Activated naive CD4-positive, alpha-beta T cell treated with anti-CD3 and anti-CD28 coated beads, Interleukin-2, amount 10 ng/mL, durations not matched to agents 7 days and 5 days (primary cell): Measurements from ENCODE around the gene GUK1.
"Not testable (repeated sequence)": the region's sequence is repeated elsewhere in the genome, so short reads cannot be mapped to it uniquely, and the experiment has no call there.

Experiments
- CTCF ChIA-PET: fragments of 350-600 bp; sonication (Branson Sonifier 250); formaldehyde crosslinking; loops from one replicate; lab custom pipeline; 2021; ENCODE audit warnings: antibody characterized with exemption; lab: Charles Lee
- DNase-seq: peaks from one replicate; pipeline ENCODE4 v3.0.0-alpha.2; 2020
- H3K27ac Mint-ChIP-seq: one replicate; pipeline ENCODE4 v1.8.0; 2021; ENCODE audit warnings: mild to moderate bottlenecking, moderate library complexity, mixed read lengths
- H3K27me3 Mint-ChIP-seq: one replicate; pipeline ENCODE4 v1.8.0; 2021; ENCODE audit warnings: mild to moderate bottlenecking, mixed read lengths
- H3K36me3 Mint-ChIP-seq: one replicate; pipeline ENCODE4 v1.8.0; 2021; ENCODE audit warnings: mixed read lengths
- H3K4me1 Mint-ChIP-seq: one replicate; pipeline ENCODE4 v1.8.0; 2021; ENCODE audit warnings: mixed read lengths
- H3K4me3 Mint-ChIP-seq: one replicate; pipeline ENCODE4 v1.8.0; 2021; ENCODE audit warnings: mild to moderate bottlenecking, moderate library complexity, mixed read lengths
- H3K9me3 Mint-ChIP-seq: one replicate; pipeline ENCODE4 v1.8.0; 2021; ENCODE audit warnings: mixed read lengths

The GUK1 gene

GRCh38 chr1:228180959-228181644, 41.0 kb downstream of the GUK1 start:
- DNase-seq, result no peak
- CTCF ChIA-PET, result interaction anchor here (0.7 to 1.0 kb wide), 2 partner anchors 148 to 451 kb away, joined by 3 read pairs; no protein-coding TSS in a partner anchor
- no peaks in the 10 kb centered on the region for H3K27me3 Mint-ChIP-seq
- no peaks in the 10 kb centered on the region for H3K36me3 Mint-ChIP-seq
- H3K27ac Mint-ChIP-seq, result no peak overlapping the region
- H3K9me3 Mint-ChIP-seq, result no peaks in the 10 kb centered on the region
- H3K4me3 Mint-ChIP-seq, result no peak overlapping the region
- peaks cover 8% of the 10 kb centered on the region for H3K4me1 Mint-ChIP-seq

- no peaks in the 10 kb centered on the region for H3K9me3 Mint-ChIP-seq
- CTCF ChIA-PET, result interaction anchor here (1.0 kb wide), 1 partner anchor 451 kb away, joined by 3 read pairs; no protein-coding TSS in a partner anchor
- H3K36me3 Mint-ChIP-seq, result no peaks in the 10 kb centered on the region
- H3K27me3 Mint-ChIP-seq, result no peaks in the 10 kb centered on the region
- peaks cover 8% of the 10 kb centered on the region for H3K4me1 Mint-ChIP-seq
- H3K27ac Mint-ChIP-seq, result no peak overlapping the region
- no peak overlapping the region for H3K4me3 Mint-ChIP-seq
- no peak for DNase-seq
These were observed 41.6 kb downstream of the GUK1 start for GRCh38 chr1:228181645-228182034.

GRCh38 chr1:228182296-228183030, 42.4 kb downstream of the GUK1 start:
- CTCF ChIA-PET, result no interaction called here
- no peak overlapping the region for H3K27ac Mint-ChIP-seq
- no peak overlapping the region for H3K4me3 Mint-ChIP-seq
- no peaks in the 10 kb centered on the region for H3K9me3 Mint-ChIP-seq
- H3K4me1 Mint-ChIP-seq, result peaks cover 8% of the 10 kb centered on the region
- no peak for DNase-seq
- H3K36me3 Mint-ChIP-seq, result no peaks in the 10 kb centered on the region
- H3K27me3 Mint-ChIP-seq, result no peaks in the 10 kb centered on the region

- Mint-ChIP-seq H3K27ac (no peak overlapping the region), H3K36me3 (no peaks in the 10 kb centered on the region), H3K27me3 (no peaks in the 10 kb centered on the region), H3K4me1 (peaks cover 10% of the 10 kb centered on the region), H3K9me3 (no peaks in the 10 kb centered on the region), H3K4me3 (no peak overlapping the region)
- CTCF ChIA-PET, result interaction anchor here (1.3 kb wide), 1 partner anchor 18 kb away, joined by 4 read pairs; no protein-coding TSS in a partner anchor
- no peak for DNase-seq
These were observed 44.1 kb downstream of the GUK1 start for GRCh38 chr1:228184152-228184551.

DNA sequence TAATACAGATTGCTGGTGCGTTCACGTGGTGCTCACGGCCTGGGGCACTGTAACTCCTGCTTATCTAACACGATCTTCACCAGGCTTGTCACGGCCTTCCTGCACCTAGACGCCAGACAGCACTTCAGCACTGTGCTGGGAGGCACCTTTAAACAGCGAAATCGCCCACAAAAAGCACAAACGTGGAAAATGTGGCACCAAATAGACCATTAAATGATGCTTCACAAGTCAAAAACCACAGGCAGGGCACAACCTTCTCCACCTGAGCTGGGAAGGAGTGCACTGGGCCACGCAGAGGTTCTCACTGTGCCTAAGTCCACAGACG, 45.5 kb downstream of the GUK1 start:
- Mint-ChIP-seq H3K4me1 (peaks cover 10% of the 10 kb centered on the region), H3K36me3 (no peaks in the 10 kb centered on the region), H3K27me3 (no peaks in the 10 kb centered on the region), H3K27ac (no peak overlapping the region), H3K4me3 (no peak overlapping the region), H3K9me3 (no peaks in the 10 kb centered on the region)
- CTCF ChIA-PET, result no interaction called here
- peak; percentile 40 for DNase-seq

DNA sequence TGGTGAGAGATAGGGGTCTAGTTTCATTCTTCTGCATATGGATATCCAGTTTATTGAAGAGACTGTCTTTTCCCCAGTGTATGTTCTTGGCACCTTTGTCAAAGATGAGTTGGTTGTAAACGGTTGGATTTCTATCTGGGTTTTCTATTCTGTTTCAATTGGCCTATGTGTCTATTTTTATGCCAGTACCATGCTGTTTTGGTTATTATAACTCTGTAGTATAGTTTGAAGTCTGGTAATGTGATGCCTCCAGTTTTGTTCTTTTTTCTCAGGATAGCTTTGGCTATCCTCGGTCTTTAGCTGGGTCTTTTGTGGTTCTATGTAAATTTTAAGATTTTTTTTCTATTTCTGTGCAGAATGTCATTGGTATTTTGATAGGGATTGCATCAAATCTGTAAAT, 48.2 kb downstream of the GUK1 start:
- H3K4me1 Mint-ChIP-seq, result peaks cover 10% of the 10 kb centered on the region
- not testable (repeated sequence) for H3K36me3 Mint-ChIP-seq, DNase-seq, H3K27ac Mint-ChIP-seq, H3K9me3 Mint-ChIP-seq, H3K4me3 Mint-ChIP-seq, H3K27me3 Mint-ChIP-seq
- CTCF ChIA-PET, result interaction anchor here (0.6 to 1.3 kb wide), 2 partner anchors 189 to 301 kb away, joined by 3 read pairs; no protein-coding TSS in a partner anchor

- no peaks in the 10 kb centered on the region for H3K36me3 Mint-ChIP-seq
- CTCF ChIA-PET, result no interaction called here
- H3K4me3 Mint-ChIP-seq, result no peak overlapping the region
- H3K4me1 Mint-ChIP-seq, result peaks cover 9% of the 10 kb centered on the region
- H3K27ac Mint-ChIP-seq, result no peak overlapping the region
- H3K9me3 Mint-ChIP-seq, result no peaks in the 10 kb centered on the region
- DNase-seq, result no peak
- H3K27me3 Mint-ChIP-seq, result no peaks in the 10 kb centered on the region
These were observed 50.1 kb downstream of the GUK1 start for GRCh38 chr1:228190182-228190581.

GRCh38 chr1:228190778-228191177, 50.7 kb downstream of the GUK1 start:
- H3K4me3 Mint-ChIP-seq, result no peak overlapping the region
- CTCF ChIA-PET, result no interaction called here
- H3K27ac Mint-ChIP-seq, result no peak overlapping the region
- H3K27me3 Mint-ChIP-seq, result no peaks in the 10 kb centered on the region
- peaks cover 5% of the 10 kb centered on the region for H3K4me1 Mint-ChIP-seq
- no peaks in the 10 kb centered on the region for H3K36me3 Mint-ChIP-seq
- DNase-seq, result no peak
- H3K9me3 Mint-ChIP-seq, result no peaks in the 10 kb centered on the region

DNA sequence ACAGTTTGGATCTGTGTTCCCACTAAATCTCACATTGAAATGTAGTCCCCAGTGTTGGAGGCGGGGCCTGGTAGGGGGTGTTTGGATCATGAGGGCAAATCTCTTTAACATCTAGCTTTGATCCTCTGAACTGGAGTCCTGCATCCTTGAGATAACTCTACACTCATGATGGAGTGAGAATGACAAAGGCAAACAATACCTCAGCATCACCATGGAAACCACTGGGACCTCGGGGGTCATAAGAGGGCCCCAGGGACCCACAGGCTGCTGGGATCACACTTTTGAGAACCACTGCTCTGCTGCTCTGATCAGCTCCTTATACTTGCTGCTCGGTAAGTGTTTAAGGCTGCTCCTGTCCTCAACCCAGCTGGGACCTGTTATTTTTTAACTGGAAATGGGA, 54.4 kb downstream of the GUK1 start:
- Mint-ChIP-seq H3K27ac (no peak overlapping the region), H3K4me3 (no peak overlapping the region)
- CTCF ChIA-PET, result no interaction called here

DNA sequence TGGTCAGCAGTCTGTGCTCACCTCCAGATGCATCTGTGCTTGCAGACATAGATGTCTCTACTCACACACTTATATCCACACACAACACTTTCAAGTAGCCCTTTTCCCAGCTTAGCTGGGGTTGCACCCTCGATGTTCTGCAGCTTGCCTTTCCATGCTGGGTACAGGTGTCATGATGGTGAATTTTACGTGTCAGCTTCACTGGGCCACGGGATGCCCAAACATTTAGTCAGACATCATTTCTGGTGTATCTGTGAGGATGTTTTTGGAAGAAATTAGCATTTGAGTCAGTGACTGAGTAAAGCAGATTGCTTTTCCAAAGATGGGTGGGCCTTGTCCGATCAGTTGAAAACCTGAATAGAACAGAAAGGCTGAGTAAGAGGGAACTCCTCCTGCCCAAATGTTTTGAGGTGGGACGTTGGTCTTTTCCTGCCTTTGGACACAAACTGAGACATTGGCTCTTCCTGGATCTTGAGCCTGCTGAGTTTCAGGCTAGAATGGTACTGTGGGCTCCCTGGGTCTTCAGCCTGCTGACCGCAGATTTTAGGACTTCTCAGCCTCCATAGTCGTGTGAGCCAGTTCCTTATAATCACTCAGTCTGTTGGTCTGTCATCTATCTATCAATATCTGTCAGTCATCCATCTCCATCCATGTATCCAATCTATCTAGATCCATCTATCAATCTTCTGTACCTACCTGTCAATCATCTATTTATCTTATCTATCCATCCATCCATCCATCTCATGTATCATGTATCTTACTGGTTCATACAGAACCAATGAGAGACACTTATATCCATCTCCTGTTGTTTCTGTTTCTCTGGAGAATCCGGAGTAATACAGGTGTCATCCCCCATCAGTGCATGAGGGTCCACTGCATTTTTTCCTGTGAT, 55.1 kb downstream of the GUK1 start:
- no peak for DNase-seq
- H3K9me3 Mint-ChIP-seq, result peaks cover 13% of the 10 kb centered on the region
- no peaks in the 10 kb centered on the region for H3K27me3 Mint-ChIP-seq
- H3K27ac Mint-ChIP-seq, result no peak overlapping the region
- no peaks in the 10 kb centered on the region for H3K4me1 Mint-ChIP-seq
- CTCF ChIA-PET, result no interaction called here
- H3K36me3 Mint-ChIP-seq, result peaks cover 8% of the 10 kb centered on the region
- H3K4me3 Mint-ChIP-seq, result no peak overlapping the region

More for the DNA sequence above, 54.4 kb downstream of the GUK1 start:
- Mint-ChIP-seq H3K4me1 (no peaks in the 10 kb centered on the region), H3K9me3 (peaks cover 8% of the 10 kb centered on the region), H3K27me3 (no peaks in the 10 kb centered on the region), H3K36me3 (peaks cover 5% of the 10 kb centered on the region)
- no peak for DNase-seq

DNA sequence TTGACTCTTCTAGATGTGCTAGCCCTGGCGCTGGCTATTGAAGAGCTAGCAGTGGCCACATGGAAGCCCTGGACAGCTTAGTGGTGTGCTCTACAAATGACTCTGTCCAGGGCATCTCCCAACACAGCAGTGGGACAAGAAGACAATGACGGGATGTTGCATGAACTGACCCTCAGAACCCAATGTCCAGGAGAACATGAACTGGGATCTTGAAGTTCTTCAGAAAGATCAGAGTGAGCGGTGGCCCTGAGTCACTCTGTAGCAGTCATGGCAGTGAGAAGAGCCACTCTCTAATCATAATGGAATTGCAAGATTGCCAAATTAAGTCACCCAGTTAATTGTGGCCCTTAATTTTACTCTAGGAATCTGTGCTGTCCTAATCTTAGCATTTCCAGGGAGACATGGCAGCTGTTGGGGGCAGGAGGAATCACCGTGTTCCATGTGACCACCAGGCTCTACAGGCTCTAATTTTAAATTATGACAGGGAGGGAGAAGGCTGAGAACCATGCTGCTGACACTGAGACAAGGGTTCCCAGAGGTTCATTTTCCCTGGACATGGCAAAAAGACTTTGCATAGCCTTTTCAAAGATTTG, 57.6 kb downstream of the GUK1 start:
- H3K27ac Mint-ChIP-seq, result no peak overlapping the region
- no peak overlapping the region for H3K4me3 Mint-ChIP-seq
- peaks cover 8% of the 10 kb centered on the region for H3K36me3 Mint-ChIP-seq
- no peaks in the 10 kb centered on the region for H3K27me3 Mint-ChIP-seq
- DNase-seq, result no peak
- no peaks in the 10 kb centered on the region for H3K4me1 Mint-ChIP-seq
- CTCF ChIA-PET, result no interaction called here
- H3K9me3 Mint-ChIP-seq, result peaks cover 13% of the 10 kb centered on the region
